HepG2 (cell line): Measurements from ENCODE around the gene DAB2IP. TPM values are rescaled to one million over a fixed set of nuclear protein-coding genes. Genes with fewer than 3 reads are reported as not detected.
A peak's percentile ranks its signal among the peaks of the same experiment; 100 is the strongest.

Source experiments
- ADNP ChIP-seq: sonication (generic); formaldehyde crosslinking; IDR thresholded peaks from 2 replicates; pipeline ENCODE4 v1.4.0; 2020; ENCODE audit warnings: missing genetic modification reagents
- DMAP1 ChIP-seq: IDR thresholded peaks from 2 replicates; pipeline ENCODE4 v1.6.1; 2016
- GZF1 ChIP-seq: sonication (generic); formaldehyde crosslinking; IDR thresholded peaks from 2 replicates; pipeline ENCODE4 v1.5.1; 2020; ENCODE audit warnings: mild to moderate bottlenecking, missing genetic modification reagents
- HDAC2 ChIP-seq: sonication (generic); formaldehyde crosslinking; IDR thresholded peaks from 2 replicates; pipeline ENCODE4 v1.4.0; 2020; ENCODE audit warnings: missing genetic modification reagents
- KDM5B ChIP-seq: sonication (generic); formaldehyde crosslinking; IDR thresholded peaks from 2 replicates; pipeline ENCODE4 v1.4.0; 2020; ENCODE audit warnings: missing genetic modification reagents, mild to moderate bottlenecking, borderline replicate concordance
- NCOA2 ChIP-seq: sonication (generic); formaldehyde crosslinking; IDR thresholded peaks from 2 replicates; pipeline ENCODE4 v1.8.0; 2022; ENCODE audit warnings: inconsistent platforms
- PLSCR1 ChIP-seq: sonication (generic); formaldehyde crosslinking; IDR thresholded peaks from 2 replicates; pipeline ENCODE4 v1.5.0; 2020; ENCODE audit warnings: missing genetic modification reagents, mild to moderate bottlenecking, borderline replicate concordance
- PTBP1 ChIP-seq: fragments of 200-400 bp; formaldehyde crosslinking; IDR thresholded peaks from 2 replicates; pipeline ENCODE4 v1.6.1; 2018; ENCODE audit warnings: low read length, low read depth; ENCODE audit not compliant: poor library complexity, severe bottlenecking
- TGIF2 ChIP-seq: IDR thresholded peaks from 2 replicates; pipeline ENCODE4 v1.6.1; 2016; ENCODE audit warnings: control low read depth, missing compliant biosample characterization
- ZBTB20 ChIP-seq: sonication (generic); formaldehyde crosslinking; IDR thresholded peaks from 2 replicates; pipeline ENCODE4 v1.8.1; 2023; ENCODE audit warnings: missing genetic modification reagents, low read depth, mild to moderate bottlenecking, borderline replicate concordance
- ZHX2 ChIP-seq, 2 experiments: sonication (generic) in 1 of 2; formaldehyde crosslinking in 1 of 2; IDR thresholded peaks; 2 replicates each; pipeline versions ENCODE4 v1.6.1 to v1.9.0; 2014 to 2022; ENCODE audit warnings: antibody characterized with exemption in 1 of 2, borderline replicate concordance in 1 of 2, inconsistent platforms in 1 of 2, low read depth in 1 of 2, missing genetic modification reagents in 1 of 2
- ZNF33B ChIP-seq: sonication (generic); formaldehyde crosslinking; IDR thresholded peaks from 2 replicates; pipeline ENCODE4 v1.5.1; 2020; ENCODE audit warnings: mild to moderate bottlenecking, missing genetic modification reagents
- ZNF709 ChIP-seq: sonication (generic); formaldehyde crosslinking; IDR thresholded peaks from 2 replicates; pipeline ENCODE4 v1.5.0; 2020; ENCODE audit warnings: mild to moderate bottlenecking, missing genetic modification reagents
- ZNF781 ChIP-seq: sonication (generic); formaldehyde crosslinking; IDR thresholded peaks from 2 replicates; pipeline ENCODE4 v1.5.1; 2020; ENCODE audit warnings: borderline replicate concordance, mild to moderate bottlenecking, missing genetic modification reagents; ENCODE audit errors: not compliant biosample characterization
- ZSCAN25 ChIP-seq: sonication (generic); formaldehyde crosslinking; IDR thresholded peaks from 2 replicates; pipeline ENCODE4 v1.8.0; 2022; ENCODE audit warnings: mild to moderate bottlenecking, missing genetic modification reagents
- polyA plus RNA-seq, 8 experiments: library from polyadenylated mRNA; depleted of rRNA in 3 of 8; stranded (reverse) in 7 of 8; unstranded in 1 of 8; fragments of >200 nt; fragmentation: Illumina TruSeq in 4 of 8; extraction: Trizol in 4 of 8; gene quantifications; 2 replicates each; pipeline versions ENCODE4 v1.2.1 to v1.2.3, GENCODE V29; 2011 to 2016; ENCODE audit warnings: low read depth in 4 of 8, missing spikeins in 1 of 8, mixed read lengths in 1 of 8; ENCODE audit not compliant: insufficient read depth in 1 of 8
- total RNA-seq, 5 experiments: library from RNA; depleted of rRNA; stranded (reverse); fragments of >200 nt; fragmentation: Illumina TruSeq; extraction: Trizol; gene quantifications; 2 replicates each; pipeline ENCODE4 v1.2.3, GENCODE V29; 2016; ENCODE audit warnings: low read depth in 1 of 5
- TF ChIP-seq, protein P1 (sequence below): IDR thresholded peaks from 2 replicates; pipeline ENCODE4 v1.6.1; 2016

Gene DAB2IP
- total and polyA plus RNA-seq, 2 of the 13 experiments (the other 11 are each of a cell fraction or from before 2014, with no cell fraction given), result 25.3 to 37.9 TPM

DNA sequence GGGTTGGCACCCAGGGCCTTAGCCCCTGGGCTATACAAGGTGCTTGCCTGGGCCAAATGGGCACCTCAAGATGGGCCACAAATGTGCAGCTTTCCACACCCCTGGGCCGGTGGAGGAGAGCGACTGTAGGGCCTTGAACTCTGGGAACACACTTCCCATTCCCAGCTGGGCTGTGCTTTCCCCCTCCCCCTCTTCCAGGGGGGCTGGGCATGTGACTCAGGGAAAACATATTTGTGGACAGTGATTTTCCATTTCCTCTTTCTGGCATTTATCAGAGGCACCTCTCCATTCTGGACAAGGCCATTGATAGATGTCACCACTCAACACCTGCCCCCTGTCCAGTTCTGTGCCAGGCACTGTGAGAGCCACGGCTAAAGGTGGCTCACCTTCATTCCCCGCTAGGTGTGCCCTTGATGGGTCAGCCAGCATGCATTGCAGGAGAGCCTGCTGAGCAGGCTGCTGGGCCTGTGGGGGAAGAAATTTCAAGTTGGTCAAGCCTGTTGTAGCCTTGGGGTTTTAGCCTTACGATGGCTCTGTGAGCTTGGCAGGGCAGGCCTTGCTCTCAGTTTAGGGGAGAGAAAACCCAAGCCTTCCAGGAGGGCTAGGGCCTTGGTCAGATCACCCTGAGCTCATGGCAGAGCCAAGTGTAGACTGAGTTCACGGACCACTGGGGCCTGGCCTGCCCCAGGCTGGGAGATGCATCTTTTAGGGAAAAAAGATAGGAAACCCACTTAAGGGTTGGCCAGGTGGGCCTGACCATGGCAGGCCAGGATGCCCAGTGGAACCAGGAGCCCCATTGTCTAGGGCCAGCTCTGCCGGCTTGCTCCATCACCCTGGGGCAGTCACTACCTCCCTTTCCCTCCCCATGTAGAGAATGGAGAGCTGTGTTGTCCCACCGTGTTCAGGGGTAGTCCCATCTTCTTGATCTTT, 113.9 kb downstream of the DAB2IP start (continued):
- TF ChIP-seq ZHX2 (IDR thresholded peaks at IDR 0.05; ENCODE audit: low read depth), result 0 out of 2 replicates have a peak, but pooled peaks have one; percentile 23
- TF ChIP-seq ZHX2 (CRISPR knock-in tag; IDR thresholded peaks at IDR 0.05; ENCODE audit: borderline replicate concordance), result no peak
- peak; percentile 49; the same call in 1 of the 2 replicates for TF ChIP-seq ZNF709
- peak; percentile 79 for TF ChIP-seq HDAC2 (CRISPR knock-in tag)
- no peak for TF ChIP-seq PLSCR1 (CRISPR knock-in tag)
- no peak for TF ChIP-seq ZSCAN25 (CRISPR knock-in tag)
- TF ChIP-seq ZNF33B (CRISPR knock-in tag), result peak; percentile 57; the same call in 1 of the 2 replicates
- TF ChIP-seq ZBTB20 (CRISPR knock-in tag), result peak; percentile 83
- TF ChIP-seq, protein P1, sequence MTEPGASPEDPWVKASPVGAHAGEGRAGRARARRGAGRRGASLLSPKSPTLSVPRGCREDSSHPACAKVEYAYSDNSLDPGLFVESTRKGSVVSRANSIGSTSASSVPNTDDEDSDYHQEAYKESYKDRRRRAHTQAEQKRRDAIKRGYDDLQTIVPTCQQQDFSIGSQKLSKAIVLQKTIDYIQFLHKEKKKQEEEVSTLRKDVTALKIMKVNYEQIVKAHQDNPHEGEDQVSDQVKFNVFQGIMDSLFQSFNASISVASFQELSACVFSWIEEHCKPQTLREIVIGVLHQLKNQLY (CRISPR knock-in tag), result peak; percentile 87
- TF ChIP-seq TGIF2 (CRISPR knock-in tag), result no peak
- no peak for TF ChIP-seq PTBP1
- TF ChIP-seq ZNF781 (CRISPR knock-in tag), result peak; percentile 79
- peak; percentile 21; the same call in 1 of the 2 replicates for TF ChIP-seq KDM5B
- TF ChIP-seq NCOA2 (CRISPR knock-in tag), result peak; percentile 93
- TF ChIP-seq GZF1 (CRISPR knock-in tag), result no peak
- peak; percentile 64; the same call in 1 of the 2 replicates for TF ChIP-seq DMAP1 (CRISPR knock-in tag)
- TF ChIP-seq ADNP (CRISPR knock-in tag), result no peak
